HG02870 (cell line): ENCODE data around the gene CDC25A.

ENCODE experiments used
- ATAC-seq: cut with Tn5 transposase; IDR thresholded peaks from one replicate; pipeline ENCODE4 v1.9.1; 2021; ENCODE audit warnings: mild to moderate bottlenecking, moderate library complexity; ENCODE audit not compliant: unreplicated experiment

Gene CDC25A

DNA sequence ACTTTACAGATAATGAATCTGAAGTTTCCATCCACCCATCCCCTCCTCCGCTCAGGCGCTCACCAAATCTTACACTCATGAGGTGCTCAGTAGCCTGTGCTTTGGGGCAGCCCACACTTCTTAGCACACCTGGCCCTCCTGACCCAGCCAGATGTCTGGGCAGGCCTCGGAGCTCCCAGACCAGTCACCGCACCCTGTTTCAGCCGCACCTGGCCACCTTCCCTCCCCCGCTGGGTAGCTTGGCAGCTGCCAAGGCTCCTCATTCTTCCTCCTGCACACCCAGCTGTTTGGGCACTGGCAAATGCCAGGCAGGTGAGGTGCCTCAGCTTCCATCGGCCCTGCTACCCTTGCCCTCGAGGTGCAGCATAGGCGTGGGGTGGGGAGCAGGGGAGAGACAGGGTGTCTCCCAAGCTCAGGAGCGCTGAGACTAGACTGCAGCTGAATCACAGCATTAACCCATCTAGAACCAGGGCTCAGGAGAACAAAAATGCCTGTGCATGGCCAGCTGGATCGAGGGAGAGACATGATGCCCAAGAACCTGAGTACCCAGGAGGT is 45.8 kb downstream of the CDC25A start:
- no peak for ATAC-seq

DNA sequence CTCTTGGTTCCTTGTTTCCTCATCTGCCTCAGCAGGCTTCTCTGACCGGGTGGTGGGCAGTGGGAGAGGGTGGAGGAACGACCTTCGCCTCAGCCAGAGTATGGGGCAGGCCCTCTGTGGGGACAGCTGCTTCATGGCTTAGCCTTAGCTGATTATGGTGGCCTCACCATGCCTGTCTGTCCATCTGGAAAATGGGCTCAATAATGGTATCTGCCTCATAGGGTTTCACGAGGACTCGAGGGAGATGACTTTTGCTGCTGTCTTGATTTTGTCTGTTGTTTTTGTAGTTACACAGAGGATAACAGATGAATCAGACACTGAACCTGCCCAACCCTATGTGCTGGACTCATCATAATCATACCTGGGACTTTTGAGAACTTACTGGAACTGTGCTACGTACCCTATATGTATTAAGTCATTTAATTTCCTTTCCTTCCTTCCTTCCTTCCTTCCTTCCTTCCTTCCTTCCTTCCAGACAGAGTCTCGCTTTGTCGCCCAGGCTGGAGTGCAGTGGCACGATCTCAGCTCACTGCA is 46.5 kb downstream of the CDC25A start:
- ATAC-seq, result no peak

DNA sequence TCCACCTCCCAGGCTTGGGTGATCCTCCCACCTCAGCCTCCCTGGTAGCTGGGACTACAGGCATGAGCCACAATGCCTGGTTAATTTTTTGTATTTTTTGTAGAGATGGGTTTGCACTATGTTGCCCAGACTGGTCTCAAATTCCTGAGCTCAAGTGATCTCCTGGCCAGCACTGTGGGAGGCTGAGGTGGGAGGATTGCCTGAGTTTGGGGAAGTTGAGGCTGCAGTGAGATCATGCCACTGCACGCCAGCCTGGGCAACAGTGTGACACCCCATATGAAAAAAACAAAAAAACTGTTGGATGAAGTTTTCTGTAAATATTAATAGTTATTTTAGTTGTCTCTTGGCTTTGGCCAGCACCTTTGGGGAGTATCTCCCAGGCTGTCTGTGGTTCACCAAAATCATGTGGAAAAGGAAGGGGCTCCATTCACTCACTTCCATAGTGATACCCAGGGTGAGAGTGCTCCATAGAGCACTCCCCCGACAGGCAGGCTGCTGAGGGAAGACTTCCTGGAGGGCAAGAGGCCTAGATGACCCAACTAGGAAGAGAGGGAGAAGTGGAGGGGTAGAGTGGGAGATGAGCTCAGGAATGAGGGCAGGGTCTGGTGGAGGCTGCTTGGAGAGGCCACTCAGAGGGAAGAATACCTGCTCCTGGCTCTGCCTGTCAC is 47.1 kb downstream of the CDC25A start:
- no peak for ATAC-seq

DNA sequence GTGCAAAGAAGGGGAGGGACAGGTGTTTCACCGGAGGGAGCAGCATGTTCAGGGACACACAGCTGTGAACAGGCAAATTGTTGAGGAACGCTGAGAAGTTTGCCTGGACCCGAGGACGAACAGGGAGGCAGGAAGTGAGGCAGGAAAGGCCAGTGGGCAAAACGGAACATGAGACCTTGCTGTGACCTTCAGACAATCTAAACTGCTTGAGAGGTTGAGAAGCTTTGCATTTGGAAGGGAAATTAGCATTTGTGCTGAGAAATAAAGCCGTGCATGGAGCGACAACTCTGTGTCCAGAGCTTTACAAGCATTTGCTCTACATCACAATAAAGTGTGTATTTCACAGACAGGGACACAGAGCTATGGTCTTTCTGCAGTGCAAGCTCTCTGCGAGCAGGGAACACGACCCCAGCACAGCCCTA is 47.9 kb downstream of the CDC25A start:
- ATAC-seq, result no peak

DNA sequence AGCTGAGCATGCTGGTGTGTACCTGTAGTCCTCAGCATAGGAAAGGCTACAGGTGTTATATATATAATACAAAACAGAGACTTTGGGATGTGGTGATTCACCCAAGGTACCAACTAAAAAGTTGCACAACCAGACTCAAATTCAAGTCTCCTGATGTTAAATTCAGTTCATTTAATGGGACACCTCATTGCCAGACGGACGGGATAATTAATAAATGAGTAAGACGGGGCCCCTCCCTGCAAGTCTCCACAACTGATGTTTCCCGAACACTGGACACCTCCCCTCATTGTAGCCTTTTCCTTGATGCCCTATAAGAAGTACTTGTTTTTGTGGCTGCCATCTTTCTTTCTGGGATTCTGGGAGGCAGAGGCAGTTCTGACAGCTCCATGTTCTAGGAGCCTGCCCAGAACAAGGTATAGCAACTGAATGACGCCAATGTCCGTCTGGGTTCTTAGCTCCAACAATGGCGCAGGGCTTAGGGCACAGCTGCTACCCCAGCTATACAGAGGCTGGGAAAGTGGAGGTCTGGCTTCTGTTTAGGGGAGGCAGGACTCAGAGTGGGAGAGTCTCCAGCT is 50.7 kb downstream of the CDC25A start:
- no peak for ATAC-seq

DNA sequence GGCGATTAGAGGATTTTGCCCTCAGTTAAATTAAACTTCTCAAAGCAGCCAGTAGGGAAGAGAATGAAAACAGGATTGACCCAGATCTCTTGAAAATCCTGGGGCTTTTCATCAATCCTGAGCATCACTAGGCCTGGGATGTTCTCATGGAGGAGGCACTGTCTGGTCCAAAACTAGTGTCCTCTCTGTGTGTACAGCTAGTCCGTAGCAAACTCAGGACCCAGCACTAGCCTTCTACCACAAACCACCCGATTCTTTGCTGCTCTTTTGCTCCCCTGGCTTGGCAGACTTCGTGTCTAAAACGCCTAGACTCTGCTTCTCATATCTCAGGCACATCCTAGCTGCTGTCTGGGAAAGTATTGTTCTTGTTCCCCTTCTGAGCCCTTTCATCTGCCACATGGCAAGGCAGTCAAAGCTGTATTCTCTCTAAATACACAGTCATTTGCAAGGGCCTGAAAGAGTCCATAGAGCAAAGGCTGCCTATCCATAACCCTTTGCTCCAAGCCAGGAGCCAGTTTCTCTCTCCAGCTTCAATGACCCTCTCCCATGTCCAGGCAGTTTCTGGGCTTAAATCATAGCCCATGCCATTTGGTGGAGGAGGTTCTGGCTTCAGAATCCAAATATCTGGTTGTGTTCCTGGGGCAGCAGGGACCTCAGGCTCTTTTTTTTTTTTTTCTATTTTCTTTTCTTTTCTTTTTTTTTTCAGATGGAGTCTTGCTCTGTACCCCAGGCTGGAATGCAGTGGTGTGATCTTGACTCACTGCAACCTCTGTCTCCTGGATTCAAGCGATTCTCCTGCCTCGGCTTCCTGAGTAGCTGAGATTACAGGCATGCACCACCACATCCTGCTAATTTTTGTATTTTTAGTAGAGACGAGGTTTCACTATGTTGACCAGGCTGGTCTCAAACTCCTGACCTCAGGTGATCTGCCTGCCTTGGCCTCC is 52.4 kb downstream of the CDC25A start:
- no peak for ATAC-seq

DNA sequence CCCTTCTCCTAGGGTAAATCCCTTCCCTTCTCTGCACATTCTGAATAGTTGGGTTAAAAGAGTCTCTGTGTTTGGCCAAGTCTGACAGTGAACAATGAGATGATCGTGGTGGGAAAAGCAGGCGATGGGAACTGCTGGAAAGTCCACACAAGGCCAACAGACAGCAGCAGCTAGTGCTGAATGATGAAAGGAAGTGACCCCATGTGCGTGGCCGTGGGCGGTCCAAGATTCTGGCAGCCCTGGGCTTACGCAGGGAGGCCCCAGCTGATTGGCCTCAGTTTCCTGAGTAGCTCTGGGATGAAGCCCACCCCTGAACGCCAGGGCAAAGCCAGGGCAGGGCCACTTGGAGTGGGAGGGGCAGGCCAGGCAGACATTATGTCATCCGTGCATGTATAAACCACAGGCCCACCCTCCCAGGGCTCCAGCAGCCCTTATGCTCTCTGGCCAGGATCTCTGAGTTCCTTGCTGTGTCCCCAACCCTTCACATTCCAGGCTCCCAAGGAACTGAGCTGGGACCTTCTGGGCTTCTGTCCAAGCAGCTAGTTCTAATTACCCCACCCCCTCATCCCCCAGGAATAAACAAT is 57.8 kb downstream of the CDC25A start:
- no peak for ATAC-seq

DNA sequence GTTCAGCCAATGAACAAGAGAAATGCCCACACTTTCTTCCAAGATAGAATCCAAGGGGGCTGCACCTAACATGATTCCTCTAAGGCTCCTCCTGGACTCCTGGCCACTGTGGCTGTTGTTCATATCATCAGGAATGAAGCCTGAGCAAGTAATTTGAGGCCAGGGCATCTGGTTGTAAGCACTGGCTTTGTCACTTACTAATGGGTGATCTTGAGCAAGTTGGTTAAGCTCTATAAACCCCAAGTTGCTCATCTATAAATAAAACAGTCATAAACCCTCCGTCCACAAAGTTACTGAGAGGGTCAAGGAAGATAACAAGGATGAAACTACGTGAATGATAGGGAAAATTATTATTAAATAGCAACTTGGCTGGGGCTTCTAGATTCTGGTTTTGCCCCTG is 58.3 kb downstream of the CDC25A start:
- ATAC-seq, result no peak

DNA sequence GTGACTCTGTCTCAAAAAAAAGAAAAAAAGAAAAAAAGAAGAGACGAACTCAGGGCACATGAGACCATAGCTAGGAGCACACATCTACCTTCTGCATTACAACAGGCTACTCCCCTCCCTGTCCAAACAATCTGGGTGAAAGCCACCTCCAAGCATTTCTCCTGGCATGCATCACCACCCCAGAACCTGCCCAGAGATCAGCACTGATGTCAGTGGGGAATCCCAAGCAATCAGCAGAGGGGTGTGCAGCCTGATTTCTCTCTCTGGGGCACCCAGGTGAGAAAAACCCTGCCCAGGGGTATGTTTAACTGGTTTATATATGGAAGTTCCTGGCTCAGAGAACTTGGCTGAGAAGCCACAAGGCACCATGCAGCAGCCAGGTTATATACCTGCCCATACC is 59.4 kb downstream of the CDC25A start:
- no peak for ATAC-seq

DNA sequence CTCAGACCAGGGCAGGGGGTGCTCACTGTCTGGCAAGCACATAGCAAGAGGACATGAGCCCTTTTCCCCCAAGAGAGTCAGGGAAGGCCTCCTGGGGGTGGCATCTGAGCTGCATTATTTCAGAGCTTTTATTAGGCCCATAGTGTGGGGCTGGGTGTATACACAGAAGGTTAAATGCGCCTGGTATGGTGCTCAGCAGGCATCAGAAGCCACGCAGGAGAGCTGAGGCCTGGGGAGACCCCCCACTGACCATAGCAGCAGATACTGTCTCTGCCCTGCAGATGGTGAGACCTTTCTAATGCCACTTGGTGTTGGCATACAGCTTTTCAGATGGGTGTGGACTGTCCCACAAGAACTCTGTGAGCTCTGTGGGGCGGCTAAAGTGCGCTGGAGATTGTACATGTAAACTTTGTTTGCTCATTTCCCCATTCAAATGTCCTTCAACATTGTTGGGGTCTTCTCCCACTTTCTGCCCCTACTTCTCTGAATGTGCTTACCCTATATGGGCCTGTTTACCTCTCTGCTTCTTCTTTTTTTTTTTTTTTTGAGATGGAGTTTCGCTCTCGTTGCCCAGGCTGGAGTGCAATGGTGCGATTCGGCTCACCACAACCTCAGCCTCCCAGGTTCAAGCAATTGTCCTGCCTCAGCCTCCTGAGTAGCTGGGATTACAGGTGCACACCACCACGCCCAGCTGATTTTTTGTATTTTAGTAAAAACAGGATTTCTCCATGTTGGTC is 62.2 kb downstream of the CDC25A start:
- no peak for ATAC-seq

DNA sequence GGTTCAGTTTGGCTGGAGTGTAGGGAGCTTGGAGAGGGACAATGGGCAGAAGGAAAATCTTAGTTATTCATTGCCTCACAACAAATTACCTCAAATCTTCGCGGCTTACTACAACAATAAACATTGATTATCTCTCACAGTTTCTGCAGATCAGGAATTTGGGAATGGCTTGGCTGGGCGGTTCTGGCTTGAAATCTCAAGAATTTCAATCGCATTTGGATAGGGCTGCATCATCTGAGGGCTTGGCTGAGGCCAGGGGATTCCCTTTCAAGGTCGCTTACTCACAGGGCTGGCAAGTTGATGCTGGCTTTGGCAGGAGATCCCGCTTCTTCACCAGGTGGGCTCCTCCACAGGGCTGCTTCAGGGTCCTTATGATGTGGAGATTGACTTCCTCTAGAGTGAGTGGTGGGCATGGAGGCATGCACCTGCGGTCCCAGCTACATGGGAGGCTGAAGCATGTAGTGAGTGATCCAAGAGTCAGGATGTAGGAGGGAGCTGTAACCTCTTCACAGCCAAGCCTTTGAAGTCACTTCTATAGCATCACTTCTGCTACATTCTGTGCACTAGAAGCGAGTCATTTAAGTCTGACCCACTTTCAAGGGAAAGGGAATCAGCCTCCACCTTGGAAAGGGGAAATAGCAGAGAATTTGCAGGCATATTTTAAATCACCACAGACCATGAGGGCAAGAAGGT is 63.1 kb downstream of the CDC25A start:
- no peak for ATAC-seq

DNA sequence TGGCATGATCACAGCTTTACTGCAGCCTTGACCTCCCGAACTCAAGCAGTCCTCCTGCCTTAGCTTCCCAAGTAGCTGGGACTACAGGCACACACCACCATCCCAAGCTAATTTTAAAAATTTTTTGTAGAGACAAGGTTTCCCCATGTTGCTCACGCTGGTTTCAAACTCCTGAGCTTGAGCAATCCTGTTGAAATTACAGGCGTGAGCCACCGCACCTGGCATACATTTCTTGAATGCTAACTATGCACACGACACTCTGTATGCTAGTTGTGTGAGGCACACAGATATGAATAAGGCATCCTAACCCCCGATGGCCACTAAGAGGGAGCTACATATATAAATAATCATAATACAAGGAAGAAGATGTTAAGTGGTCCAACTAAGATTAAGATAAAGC is 64.9 kb downstream of the CDC25A start:
- no peak for ATAC-seq

DNA sequence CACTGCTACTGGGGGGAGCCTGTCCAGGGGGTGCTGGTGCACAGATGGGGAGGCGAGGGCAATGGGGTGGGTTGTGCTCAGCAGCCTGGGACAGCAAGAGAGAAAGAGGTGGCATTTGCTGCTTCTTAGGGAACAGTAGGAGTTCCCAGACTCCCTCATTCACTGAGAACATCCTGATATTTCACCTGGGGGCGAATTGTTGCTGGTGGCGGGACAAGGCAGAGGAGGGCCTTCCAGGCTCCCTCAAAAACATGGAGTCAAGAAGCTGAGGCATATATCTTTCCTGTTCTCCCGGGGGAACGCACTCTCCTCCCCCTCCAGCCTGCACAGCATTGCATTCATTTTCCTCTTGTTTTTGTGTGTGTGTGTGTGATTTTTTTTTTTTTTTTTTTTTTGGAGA is 65.7 kb downstream of the CDC25A start:
- ATAC-seq, result no peak

DNA sequence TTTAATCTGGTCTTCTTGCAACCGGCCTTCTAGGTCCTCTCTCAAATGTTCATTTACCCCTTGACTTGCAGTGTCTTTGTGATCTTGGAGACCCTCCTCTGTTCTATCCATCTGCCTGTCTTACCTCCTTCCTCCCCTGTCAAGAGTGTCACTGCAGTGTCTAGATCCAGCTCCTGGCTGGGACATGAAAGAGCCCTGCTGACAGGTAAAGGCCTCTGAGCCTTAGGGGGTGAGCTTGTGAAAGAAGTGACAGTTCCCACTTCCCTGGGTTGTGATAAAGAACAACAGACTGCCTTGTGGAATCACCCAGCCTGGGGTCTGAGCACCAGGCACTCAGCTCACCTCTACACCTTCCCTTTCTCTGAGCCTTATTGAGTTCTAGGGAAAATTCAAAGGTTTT is 68.0 kb downstream of the CDC25A start:
- ATAC-seq, result no peak

DNA sequence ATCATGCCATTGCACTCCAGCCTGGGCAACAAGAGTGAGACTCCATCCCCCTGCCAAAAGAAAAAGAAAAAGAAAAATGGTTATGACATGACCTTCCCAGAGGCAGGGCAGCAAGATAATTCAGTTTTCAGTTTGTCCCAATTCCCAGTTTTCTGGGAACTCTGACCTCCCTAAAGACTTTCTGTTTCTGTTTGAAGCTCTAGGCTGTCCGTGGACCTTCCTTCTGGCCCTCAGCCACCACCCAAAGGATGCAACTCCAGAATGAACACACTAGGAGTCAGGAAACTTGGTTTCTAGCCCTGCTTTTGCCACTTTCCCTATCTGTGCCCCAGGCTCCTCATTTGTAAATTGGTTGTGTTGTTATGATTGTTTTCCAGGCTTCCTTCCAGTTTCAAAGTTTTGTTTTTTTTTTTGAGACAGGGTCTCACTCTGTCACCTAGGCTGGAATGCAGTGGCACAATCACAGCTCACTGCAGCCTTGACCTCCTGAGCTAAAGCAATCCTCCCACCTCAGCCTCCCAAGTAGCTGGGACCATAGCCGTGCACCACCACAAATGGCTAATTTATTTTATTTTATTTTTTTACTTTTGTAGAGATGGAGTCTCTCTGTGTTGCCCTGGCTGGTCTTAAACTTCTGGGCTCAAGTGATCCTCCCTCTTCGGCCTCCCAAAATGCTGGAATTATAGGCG is 68.6 kb downstream of the CDC25A start:
- ATAC-seq, result no peak

DNA sequence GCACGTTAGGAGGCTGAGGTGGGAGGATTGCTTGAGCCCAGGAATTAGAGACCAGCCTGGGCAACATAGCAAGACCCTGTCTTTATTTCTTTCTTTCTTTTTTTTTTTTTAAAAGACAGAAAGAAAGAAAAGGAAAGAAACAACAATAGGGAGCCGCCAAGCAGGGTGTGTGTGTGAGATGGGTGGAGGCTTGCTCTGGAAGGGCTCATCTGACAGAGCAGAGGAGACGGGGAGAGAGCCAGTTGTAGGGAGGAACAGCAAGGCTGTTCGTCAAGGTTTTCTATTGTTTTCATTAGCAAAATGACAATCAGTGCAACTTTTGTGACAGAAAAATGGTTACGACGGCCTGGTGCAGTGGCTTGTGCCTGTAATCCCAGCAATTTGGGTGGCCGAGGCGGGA is 69.3 kb downstream of the CDC25A start:
- ATAC-seq, result no peak

DNA sequence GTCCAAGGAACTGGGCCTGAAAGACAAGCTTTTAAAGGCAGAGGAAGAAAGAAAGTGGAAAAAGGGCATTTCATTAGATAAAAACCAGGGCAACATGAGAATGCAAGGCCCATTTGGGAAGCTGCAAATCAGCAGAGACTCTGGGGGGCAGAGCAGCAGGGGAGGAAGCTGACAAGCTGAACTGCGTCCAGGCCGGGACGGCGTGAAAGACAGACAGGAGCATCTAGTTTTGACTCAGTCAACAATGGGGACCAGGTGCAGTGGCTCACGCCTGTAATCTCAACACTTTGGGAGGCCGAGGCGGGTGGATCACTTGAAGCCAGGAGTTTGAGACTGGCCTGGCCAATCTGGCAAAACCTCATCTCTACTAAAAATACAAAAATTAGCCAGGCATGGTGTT is 69.9 kb downstream of the CDC25A start:
- no peak for ATAC-seq

DNA sequence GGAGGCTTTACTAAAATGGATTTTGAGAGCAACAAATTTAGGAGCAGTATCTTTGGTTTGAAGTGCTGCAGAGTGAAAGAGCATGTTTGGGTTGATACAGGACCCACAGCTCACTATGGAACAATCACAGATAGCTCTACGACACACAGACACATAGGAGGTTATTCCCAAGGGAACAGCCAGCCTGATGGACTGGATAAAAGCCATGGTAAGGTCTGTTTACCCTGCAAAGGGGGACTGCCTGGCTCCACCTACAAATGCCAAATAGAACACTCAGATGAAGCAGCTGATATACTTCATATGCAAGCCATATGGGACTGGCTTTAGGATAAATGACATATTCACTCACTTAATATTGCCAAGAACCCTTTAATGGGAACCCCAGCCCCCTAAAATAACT is 75.4 kb downstream of the CDC25A start:
- no peak for ATAC-seq

DNA sequence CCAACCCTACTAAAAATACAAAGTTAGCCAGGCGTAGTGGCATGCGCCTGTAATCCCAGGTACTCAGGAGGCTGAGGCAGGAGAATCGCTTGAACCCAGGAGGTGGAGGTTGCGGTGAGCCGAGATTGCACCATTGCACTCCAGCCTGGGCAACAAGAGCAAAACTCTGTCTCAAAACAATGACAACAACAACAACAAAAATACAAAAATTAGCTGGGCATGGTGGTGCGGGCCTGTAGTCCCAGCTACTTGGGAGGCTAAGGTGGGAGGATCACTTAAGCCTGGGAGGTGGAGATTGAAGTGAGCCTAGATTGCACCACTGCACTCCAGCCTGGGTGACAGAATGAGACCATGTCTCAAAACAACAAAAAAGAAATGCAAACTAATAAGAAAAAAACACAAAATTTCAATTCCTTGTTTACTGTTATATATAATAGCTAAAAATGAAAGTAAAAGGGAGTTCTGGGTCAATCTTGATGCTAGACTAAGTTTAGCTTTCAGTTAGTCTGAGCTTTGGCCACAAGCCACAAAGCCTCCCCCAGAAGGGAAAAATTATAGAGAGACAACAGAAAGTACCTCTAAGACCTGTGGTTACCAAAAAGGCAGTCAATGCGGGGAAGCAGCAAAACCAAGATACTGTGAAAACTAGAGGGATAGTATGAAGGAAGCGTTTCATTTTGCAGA is 76.0 kb downstream of the CDC25A start:
- ATAC-seq, result peak; percentile 92
